Activated gamma-delta T cell treated with anti-CD3 and anti-CD28 coated beads, Interleukin-2, amount 50 U/mL, for 16 hours (primary cell): ENCODE results near the gene FBXL7.

ENCODE experiments used
- DNase-seq: peaks from one replicate; pipeline ENCODE4 v3.0.0-alpha.2; 2020; ENCODE audit warnings: low read depth

Gene FBXL7

DNA sequence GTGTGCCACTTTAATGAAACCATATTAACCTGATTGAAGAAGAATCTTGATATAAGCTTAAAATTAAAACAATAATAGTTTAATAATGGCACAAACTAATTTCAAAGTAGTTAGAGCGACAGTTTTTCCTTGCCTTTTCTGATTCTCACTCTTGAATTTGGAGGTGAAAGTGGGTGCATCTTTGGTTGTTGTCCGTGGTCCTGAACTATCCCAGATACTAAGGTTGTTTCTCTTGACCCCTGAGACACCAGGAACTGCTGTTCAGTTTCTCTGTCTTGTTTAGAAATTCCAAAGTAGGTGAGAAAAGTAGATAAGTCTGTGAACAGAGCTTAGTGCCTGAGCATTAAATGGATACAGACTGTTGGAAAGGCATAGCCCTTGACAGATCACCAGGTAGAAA lies 274.7 kb downstream of the FBXL7 start:
- DNase-seq, result no peak

GRCh38 chr5:15776346-15776745 lies 276.4 kb downstream of the FBXL7 start:
- no peak for DNase-seq

DNA sequence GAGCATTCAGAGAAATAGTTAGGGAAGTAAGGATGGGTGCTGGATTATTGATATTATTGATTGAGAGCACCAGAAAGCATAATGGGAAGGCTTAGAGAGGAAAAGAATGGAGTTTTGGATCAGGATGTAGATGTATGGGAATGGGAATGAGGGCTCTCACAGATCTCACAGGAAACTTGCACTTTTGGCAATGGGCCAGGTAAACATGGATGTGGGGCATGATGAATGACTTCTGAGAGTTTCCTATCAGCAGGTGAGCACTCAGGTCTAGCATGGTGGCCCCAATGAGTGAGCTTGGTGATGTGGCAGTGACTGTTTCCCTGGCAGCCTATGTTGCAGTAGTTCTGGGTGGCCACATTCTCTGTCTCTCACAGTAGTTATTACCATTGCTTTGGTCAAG lies 283.8 kb downstream of the FBXL7 start:
- no peak for DNase-seq

GRCh38 chr5:15785531-15785981 lies 285.6 kb downstream of the FBXL7 start:
- no peak for DNase-seq

- DNase-seq, result no peak
Observed at GRCh38 chr5:15786326-15786725, 286.3 kb downstream of the FBXL7 start.

- no peak for DNase-seq
Observed at GRCh38 chr5:15786884-15787283, 286.9 kb downstream of the FBXL7 start.

DNA sequence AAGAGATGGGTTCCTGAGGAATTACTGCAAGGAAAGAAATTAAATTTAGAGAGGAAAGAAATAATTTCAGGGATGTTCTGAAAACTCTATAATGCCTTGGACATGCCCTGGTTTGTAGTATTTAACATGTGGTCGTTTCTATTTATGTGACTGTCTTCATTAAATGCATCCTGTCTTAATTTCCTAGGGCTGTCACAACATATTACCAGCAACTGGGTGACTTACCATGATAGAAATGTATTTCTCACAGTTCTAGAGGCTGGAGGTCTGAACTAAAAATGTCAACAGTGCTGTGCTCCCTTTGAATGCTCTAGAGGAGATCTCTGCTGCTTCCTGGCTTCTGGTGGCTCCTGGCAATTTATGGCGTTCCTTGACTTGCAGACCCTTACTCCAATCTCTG lies 287.7 kb downstream of the FBXL7 start:
- no peak for DNase-seq

GRCh38 chr5:15789642-15790041 lies 289.7 kb downstream of the FBXL7 start:
- no peak for DNase-seq

- no peak for DNase-seq
Observed at GRCh38 chr5:15790446-15791018, 290.6 kb downstream of the FBXL7 start.

DNA sequence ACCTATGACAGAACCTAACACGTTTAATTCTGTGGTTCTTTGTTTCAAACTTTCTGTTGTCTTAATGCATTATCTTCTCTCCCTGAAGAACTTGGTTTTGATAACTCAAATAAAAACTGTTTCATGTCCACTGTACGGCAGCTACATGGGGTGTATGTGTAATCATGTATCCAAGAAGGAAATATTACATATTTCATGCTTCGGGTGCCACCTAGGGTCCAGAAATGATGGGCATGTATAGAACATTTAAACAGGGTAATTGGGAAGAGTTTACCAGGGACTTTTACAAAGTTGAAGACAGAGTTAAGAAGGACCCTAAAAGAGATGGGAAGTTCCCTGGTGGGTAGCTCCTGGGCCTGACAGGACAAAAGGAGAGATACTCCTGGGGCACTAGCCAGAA lies 291.3 kb downstream of the FBXL7 start:
- no peak for DNase-seq

DNA sequence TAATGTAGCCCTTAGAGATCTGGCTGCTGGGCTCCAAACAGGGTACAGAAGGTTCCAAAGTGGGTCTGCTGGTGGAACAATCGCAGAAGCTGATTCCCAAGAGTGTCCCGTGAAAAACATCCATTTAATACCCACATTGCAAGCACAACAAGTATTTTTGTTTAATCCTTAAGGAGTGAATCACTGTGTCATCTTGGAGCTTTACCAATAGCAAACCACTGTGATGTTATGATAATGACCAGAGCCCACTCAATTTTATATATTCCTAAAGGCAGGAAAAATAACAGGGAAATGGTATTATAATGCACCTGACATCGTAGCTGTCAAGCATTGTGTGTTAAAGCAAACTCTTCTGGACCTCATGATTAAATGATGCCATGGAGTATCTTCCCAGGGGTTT lies 291.9 kb downstream of the FBXL7 start:
- no peak for DNase-seq

- DNase-seq, result no peak
Observed at GRCh38 chr5:15794052-15794985, 294.3 kb downstream of the FBXL7 start.

GRCh38 chr5:15796096-15796495 lies 296.1 kb downstream of the FBXL7 start:
- no peak for DNase-seq

GRCh38 chr5:15796557-15796956 lies 296.6 kb downstream of the FBXL7 start:
- no peak for DNase-seq

DNA sequence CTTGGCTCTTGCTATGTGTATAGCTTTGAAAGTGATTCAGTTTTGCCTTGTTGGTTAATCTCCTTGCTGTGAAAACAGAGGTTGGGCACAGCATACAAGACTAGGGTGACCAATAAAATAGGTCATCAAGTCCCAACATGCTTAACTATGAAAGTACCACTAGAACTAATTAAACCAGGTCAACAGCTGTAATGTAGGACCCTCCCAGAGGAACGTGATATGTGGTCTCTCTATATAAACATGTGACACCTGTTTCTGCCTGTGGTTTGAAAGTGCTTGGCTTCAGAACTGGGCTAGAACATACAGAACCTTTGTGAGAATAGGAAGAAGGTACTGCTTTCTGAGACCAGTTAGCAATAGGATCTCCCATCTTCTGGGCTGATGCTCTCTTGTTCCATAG lies 297.1 kb downstream of the FBXL7 start:
- DNase-seq, result no peak

DNA sequence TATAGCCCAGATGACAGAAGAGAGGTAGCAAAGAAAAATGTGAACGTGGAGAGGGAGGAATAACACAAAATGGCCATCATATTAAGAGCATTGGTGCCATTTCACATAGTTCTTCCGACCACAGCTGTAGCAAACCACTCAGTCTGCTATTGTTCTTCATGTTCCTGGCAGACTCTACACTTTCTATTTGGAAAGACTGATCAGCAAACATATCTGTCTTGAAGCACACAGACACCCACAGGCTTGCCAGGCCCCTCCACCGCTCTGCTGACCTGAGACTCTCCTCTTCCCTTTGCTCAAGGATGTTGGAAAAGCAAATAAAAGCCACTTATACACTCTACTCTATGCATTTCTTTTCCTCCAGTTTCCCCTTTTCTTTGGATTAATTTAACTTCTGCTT lies 298.0 kb downstream of the FBXL7 start:
- DNase-seq, result no peak

GRCh38 chr5:15799014-15799413 lies 299.0 kb downstream of the FBXL7 start:
- no peak for DNase-seq

GRCh38 chr5:15799612-15800011 lies 299.6 kb downstream of the FBXL7 start:
- DNase-seq, result no peak

- DNase-seq, result no peak
Observed at GRCh38 chr5:15803280-15803679, 303.3 kb downstream of the FBXL7 start.

DNA sequence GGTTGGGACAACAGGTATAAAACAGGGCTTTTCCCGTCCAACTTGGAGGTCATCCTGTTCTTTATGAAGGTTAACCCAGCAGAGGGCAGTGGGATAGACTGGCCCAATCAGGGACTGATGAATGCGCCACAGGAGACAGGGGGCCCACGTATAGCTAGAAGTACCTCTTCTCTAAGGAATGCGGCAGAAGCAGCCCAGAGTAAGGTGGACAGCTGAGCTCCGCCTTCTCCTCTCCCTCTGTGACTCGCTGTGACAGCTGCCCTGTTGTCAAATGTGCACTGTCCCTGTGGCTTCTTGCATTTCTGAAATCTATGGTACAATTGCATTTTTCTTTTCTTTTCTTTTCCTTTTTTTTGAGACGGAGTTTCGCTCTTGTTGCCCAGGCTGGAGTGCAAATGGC lies 306.6 kb downstream of the FBXL7 start:
- no peak for DNase-seq

DNA sequence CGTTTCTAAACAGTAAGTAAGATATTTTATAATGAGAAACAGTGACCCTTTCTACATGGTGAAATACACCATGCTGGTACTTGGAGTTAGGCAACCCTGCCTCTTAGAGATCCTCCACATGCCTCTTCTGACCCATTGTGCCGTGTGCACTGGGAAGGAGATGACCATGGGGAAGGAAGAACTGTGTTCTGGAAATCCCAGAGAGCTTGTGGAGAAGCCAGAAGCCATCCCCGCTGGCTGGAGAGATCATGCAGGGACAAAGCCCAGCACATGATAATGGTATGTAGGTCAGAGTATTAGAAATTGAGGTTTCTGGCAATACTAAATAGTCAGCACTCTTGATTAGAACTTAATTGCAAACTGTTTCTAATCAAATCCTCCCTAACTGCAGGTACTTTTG lies 307.3 kb downstream of the FBXL7 start:
- no peak for DNase-seq

GRCh38 chr5:15807871-15808270 lies 307.9 kb downstream of the FBXL7 start:
- DNase-seq, result no peak

DNA sequence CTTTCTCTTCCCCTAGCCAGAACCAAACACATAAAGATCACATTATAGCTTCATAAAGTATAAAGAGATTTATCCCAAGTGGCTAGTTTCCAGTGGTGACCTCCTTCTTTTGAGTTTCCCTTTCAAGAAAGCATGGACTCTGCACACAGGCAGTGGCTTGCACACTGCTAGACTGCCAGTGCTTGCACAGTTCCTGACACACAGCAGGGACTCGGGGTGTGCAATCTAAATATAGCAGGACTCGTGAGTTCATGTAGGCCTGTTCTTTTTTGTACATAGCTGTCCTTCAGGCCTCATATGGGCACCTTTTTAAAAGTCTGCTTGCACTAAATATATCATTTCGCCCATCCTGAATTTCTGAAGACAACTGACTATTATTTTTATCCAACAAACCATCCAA lies 308.6 kb downstream of the FBXL7 start:
- DNase-seq, result no peak

DNA sequence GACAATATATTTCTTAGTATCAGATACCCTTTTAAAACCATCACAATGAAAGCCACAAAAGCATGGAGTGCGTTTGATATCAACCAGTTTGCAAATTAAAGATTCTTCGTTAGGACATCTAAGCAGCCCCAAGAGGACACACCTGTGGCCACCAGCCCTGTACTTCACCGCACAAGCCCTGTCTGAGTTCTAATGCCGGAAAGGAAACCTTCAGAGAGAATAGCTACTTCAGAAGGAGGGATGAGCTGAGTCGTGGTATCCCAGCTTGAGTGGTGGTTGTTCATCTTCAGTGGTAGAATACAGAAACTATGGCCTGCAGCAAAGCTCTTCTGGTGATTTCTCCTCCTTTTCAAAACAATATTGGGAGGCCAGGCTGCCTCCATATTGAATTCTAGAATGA lies 319.6 kb downstream of the FBXL7 start:
- no peak for DNase-seq
